Measurements from ENCODE around the gene ITSN2.

- TF ChIP-seq POLR2A (IDR thresholded peaks at IDR 0.05), result no peak
- TF ChIP-seq CTCF (IDR thresholded peaks at IDR 0.05), result no peak
These were observed 177.8 kb downstream of the ITSN2 start for GRCh38 chr2:24182507-24182906.
